Stimulated activated naive CD8-positive, alpha-beta T cell treated with anti-CD3 and anti-CD28 coated beads, Interleukin-15, amount 100 ng/mL, for 72 hours (primary cell): ENCODE measurements around the gene RGL2.
A peak's percentile ranks its signal among the peaks of the same experiment; 100 is the strongest.
"Not testable (repeated sequence)": the region's sequence is repeated elsewhere in the genome, so short reads cannot be mapped to it uniquely, and the experiment has no call there.

Experiments used
- ATAC-seq: fragments of 150-1000 bp; cut with Tn5 transposase; 2 replicates; pipeline ENCODE4 v1.10.0; 2021; ENCODE audit warnings: mild to moderate bottlenecking, moderate library complexity
- DNase-seq, 2 donors: peaks; one replicate each; pipeline ENCODE4 v3.0.0; 2021 to 2022
- H3K27ac Mint-ChIP-seq, 2 donors: one replicate each; pipeline ENCODE4 v1.8.0; 2022; ENCODE audit warnings: mild to moderate bottlenecking in 2 of 2, mixed read lengths in 2 of 2, moderate library complexity in 2 of 2
- H3K27me3 Mint-ChIP-seq: one replicate; pipeline ENCODE4 v1.8.0; 2022; ENCODE audit warnings: mixed read lengths
- H3K4me1 Mint-ChIP-seq: one replicate; pipeline ENCODE4 v1.8.0; 2022; ENCODE audit warnings: mild to moderate bottlenecking, mixed read lengths
- H3K4me3 Mint-ChIP-seq, 2 donors: one replicate each; pipeline ENCODE4 v1.8.0; 2022; ENCODE audit warnings: mild to moderate bottlenecking in 2 of 2, mixed read lengths in 2 of 2, moderate library complexity in 1 of 2
- H3K9me3 Mint-ChIP-seq, 2 donors: one replicate each; pipeline ENCODE4 v1.8.0; 2022; ENCODE audit warnings: mixed read lengths in 2 of 2

RGL2 gene, protein sequence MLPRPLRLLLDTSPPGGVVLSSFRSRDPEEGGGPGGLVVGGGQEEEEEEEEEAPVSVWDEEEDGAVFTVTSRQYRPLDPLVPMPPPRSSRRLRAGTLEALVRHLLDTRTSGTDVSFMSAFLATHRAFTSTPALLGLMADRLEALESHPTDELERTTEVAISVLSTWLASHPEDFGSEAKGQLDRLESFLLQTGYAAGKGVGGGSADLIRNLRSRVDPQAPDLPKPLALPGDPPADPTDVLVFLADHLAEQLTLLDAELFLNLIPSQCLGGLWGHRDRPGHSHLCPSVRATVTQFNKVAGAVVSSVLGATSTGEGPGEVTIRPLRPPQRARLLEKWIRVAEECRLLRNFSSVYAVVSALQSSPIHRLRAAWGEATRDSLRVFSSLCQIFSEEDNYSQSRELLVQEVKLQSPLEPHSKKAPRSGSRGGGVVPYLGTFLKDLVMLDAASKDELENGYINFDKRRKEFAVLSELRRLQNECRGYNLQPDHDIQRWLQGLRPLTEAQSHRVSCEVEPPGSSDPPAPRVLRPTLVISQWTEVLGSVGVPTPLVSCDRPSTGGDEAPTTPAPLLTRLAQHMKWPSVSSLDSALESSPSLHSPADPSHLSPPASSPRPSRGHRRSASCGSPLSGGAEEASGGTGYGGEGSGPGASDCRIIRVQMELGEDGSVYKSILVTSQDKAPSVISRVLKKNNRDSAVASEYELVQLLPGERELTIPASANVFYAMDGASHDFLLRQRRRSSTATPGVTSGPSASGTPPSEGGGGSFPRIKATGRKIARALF

DNA sequence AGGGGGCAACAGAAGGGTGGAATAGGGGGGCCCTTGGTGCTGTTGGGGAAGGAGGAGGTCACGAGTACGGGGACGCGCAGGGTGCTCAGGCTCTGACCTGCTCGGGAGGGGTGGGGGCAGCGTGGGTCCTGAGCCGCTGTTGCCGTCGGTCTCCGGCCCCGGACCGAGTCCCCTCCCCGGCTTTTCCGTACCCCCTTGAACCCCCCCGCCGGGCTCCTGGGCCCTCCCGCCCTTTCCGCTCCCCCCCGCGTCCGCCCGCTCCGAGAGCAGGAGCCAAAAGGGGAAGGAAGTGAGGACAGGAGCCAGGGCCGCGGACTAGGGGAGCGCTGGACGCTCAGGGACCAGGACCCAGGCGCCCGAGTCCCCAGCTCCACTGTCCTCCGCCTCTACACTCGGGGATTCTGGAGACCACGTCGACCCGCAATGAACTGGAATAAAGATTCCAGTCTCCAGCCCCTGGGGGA, at the start of gene RGL2:
RGL2 (minus strand) TSS at position 170 of the 464 bp plus-strand sequence. CDS start 332 bp downstream, outside the sequence.
- Mint-ChIP-seq H3K27me3 (no peaks in the 10 kb centered on the region), H3K4me1 (peaks cover 53% of the 10 kb centered on the region), H3K27ac (peak within 1 kb of the TSS; percentile 99), H3K4me3 (peak within 1 kb of the TSS; percentile 93 to 100), H3K9me3 (no peaks in the 10 kb centered on the region)
- DNase-seq (peak; percentile 33 to 69), ATAC-seq (peak; percentile 49)

DNA sequence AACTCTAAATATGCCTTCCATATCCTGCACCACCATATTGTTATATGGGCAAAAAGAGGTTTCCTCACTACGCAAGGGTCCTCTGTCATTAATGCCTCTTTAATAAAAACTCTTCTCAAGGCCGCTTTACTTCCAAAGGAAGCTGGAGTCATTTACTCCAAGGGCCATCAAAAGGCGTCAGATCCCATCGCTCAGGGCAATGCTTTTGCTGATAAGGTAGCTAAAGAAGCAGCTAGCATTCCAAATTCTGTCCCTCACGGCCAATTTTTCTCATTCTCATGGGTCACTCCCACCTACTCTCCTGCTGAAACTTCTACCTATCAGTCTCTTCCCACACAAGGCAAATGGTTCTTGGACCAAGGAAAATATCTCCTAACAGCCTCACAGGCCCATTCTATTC, 49.1 kb upstream of the RGL2 start:
- DNase-seq (no peak), ATAC-seq (no peak)
- Mint-ChIP-seq H3K4me3 (no peak overlapping the region), H3K27ac (no peak overlapping the region), H3K4me1 (peaks cover 20% of the 10 kb centered on the region), H3K9me3 (no peaks in the 10 kb centered on the region), H3K27me3 (no peaks in the 10 kb centered on the region)

DNA sequence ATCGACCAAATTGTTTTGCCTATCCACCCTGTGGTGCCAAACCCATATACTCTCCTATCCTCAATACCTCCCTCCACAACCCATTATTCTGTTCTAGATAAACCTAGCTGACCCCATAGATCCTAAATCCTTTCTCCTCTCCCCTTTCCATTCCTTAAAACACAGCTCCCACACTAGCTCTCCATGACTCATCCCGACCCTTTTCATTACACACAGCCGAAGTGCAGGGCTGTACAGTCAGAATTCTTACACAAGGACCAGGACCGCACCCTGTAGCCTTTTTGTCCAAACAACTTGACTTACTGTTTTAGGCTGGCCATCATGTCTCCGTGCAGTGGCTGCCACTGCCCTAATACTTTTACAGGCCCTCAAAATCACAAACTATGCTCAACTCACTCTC, 48.2 kb upstream of the RGL2 start:
- not testable (repeated sequence) for H3K4me3 Mint-ChIP-seq, ATAC-seq, H3K27me3 Mint-ChIP-seq, DNase-seq, H3K27ac Mint-ChIP-seq, H3K9me3 Mint-ChIP-seq
- peaks cover 20% of the 10 kb centered on the region for H3K4me1 Mint-ChIP-seq

GRCh38 chr6:33344701-33345697, 46.3 kb upstream of the RGL2 start:
- H3K4me3 Mint-ChIP-seq, result peak overlapping the region; percentile 48 to 73
- no peaks in the 10 kb centered on the region for H3K9me3 Mint-ChIP-seq
- ATAC-seq (peak; percentile 80), DNase-seq (peak; percentile 50 to 66)
- H3K27me3 Mint-ChIP-seq, result no peaks in the 10 kb centered on the region
- H3K4me1 Mint-ChIP-seq, result peaks cover 25% of the 10 kb centered on the region
- peak overlapping the region; percentile 0 to 84 for H3K27ac Mint-ChIP-seq

DNA sequence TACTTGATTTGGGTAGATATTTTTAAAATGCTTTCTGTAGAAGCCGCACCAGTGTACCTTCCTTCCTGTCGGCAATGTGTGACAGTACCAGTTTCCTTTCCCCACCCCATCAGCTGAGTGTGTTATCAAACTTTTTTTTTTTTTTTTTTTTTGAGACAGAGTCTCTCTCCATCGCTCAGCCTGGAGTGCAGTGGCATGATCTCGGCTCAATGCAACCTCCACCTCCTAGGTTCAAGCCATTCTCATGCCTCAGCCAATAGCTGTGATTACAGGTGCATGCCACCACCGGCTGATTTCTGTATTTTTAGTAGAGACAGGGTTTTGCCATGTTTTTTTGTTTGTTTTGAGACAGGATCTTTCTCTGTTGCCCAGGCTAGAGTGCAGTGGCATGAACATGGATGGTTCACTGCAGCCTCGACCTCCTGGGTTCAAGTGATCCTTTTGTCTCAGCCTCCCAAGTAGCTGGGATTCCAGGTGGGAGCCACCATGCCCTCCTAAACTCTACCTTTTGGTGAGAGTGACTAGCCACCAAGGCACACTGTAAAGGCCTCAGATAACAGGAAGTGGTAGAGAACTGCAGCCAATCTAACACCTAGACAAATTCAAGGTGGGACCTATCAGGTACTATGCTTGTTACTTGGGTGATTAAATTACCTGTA, 45.3 kb upstream of the RGL2 start:
- Mint-ChIP-seq H3K27ac (peak overlapping the region in 1 of 2 donors; percentile 61), H3K9me3 (no peaks in the 10 kb centered on the region), H3K4me3 (peak overlapping the region; percentile 51 to 73), H3K4me1 (peaks cover 25% of the 10 kb centered on the region), H3K27me3 (no peaks in the 10 kb centered on the region)
- ATAC-seq, result peak; percentile 82
- peak; percentile 25 to 30 for DNase-seq

- not testable (repeated sequence) for DNase-seq, H3K9me3 Mint-ChIP-seq, H3K27ac Mint-ChIP-seq, H3K27me3 Mint-ChIP-seq
- Mint-ChIP-seq H3K4me1 (peaks cover 25% of the 10 kb centered on the region), H3K4me3 (peak overlapping the region; percentile 51 to 73)
- peak; percentile 3 for ATAC-seq
Observed at GRCh38 chr6:33343606-33343952, 44.8 kb upstream of the RGL2 start.

DNA sequence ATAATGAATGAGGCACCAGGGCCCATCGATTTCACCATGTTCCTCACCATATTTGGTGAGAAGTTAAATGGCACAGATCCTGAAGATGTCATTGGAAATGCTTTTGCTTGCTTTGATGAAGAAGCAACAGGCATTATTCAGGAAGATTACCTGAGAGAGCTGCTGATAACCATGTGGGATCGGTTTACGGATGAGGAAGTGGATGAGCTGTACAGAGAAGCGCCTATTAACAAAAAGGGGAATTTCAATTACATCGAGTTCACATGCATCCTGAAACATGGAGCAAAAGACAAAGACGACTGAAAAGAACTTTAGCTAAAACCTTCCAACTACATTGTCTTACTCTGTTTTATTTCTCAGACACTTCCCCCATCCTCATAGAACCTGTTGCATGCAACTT, 40.5 kb upstream of the RGL2 start:
- DNase-seq (no peak), ATAC-seq (no peak)
- Mint-ChIP-seq H3K27ac (no peak overlapping the region), H3K4me1 (peaks cover 17% of the 10 kb centered on the region), H3K9me3 (no peaks in the 10 kb centered on the region), H3K4me3 (no peak overlapping the region), H3K27me3 (no peaks in the 10 kb centered on the region)

- Mint-ChIP-seq H3K4me3 (no peak overlapping the region), H3K27ac (no peak overlapping the region), H3K27me3 (no peaks in the 10 kb centered on the region), H3K9me3 (no peaks in the 10 kb centered on the region), H3K4me1 (peaks cover 24% of the 10 kb centered on the region)
- no peak for ATAC-seq
- no peak for DNase-seq
Observed at GRCh38 chr6:33336495-33336894, 37.8 kb upstream of the RGL2 start.

DNA sequence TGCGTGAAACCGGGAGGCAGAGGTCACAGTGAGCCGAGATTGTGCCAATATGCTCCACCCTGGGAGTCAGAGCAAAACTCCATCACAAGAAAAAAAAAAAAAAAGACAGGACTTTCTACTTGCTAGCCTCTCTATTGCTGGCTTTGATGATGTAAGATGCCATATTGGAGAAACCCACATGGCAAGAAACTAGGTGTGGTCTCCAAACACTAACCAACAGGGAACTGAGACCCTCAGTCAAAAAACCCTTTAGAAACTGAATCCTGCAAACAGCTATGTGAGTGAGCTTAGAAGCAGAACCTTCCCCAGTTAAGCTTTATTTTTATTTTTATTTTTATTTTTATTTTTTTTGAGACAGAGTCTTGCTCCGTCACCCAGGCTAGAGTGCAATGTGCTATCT, 37.2 kb upstream of the RGL2 start:
- H3K27me3 Mint-ChIP-seq, result no peaks in the 10 kb centered on the region
- no peak overlapping the region for H3K4me3 Mint-ChIP-seq
- no peaks in the 10 kb centered on the region for H3K9me3 Mint-ChIP-seq
- no peak for DNase-seq
- no peak for ATAC-seq
- H3K4me1 Mint-ChIP-seq, result peaks cover 30% of the 10 kb centered on the region
- H3K27ac Mint-ChIP-seq, result no peak overlapping the region

DNA sequence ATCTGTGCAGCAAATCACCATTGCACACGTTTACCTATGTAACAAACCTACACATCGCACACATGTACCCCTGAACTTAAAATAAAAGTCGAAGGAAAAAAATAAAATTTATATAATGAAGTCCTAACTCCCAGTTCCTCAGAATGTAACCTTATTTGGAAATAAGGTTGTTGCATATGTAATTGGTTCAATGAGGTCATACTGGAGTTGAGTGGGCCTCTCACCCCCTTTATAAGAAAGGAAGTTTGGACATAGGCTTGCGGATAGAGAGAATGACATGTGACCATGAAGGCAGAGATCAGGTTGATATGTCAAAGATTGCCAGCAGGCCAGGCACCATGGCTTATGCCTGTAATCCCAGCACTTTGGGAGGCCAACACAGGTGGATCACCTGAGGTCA, 34.9 kb upstream of the RGL2 start:
- ATAC-seq (no peak), DNase-seq (no peak)
- Mint-ChIP-seq H3K27ac (peak overlapping the region in 1 of 2 donors; percentile 86), H3K4me1 (peaks cover 33% of the 10 kb centered on the region), H3K4me3 (no peak overlapping the region), H3K9me3 (no peaks in the 10 kb centered on the region), H3K27me3 (no peaks in the 10 kb centered on the region)

- Mint-ChIP-seq H3K27me3 (no peaks in the 10 kb centered on the region), H3K27ac (peak overlapping the region in 1 of 2 donors; percentile 19), H3K4me1 (peaks cover 33% of the 10 kb centered on the region), H3K4me3 (no peak overlapping the region), H3K9me3 (no peaks in the 10 kb centered on the region)
- ATAC-seq, result no peak
- DNase-seq, result no peak
Observed at GRCh38 chr6:33330736-33331135, 32.0 kb upstream of the RGL2 start.

GRCh38 chr6:33329058-33329457, 30.3 kb upstream of the RGL2 start:
- Mint-ChIP-seq H3K27me3 (no peaks in the 10 kb centered on the region), H3K27ac (no peak overlapping the region), H3K9me3 (no peaks in the 10 kb centered on the region), H3K4me3 (no peak overlapping the region), H3K4me1 (peaks cover 33% of the 10 kb centered on the region)
- no peak for ATAC-seq
- no peak for DNase-seq

DNA sequence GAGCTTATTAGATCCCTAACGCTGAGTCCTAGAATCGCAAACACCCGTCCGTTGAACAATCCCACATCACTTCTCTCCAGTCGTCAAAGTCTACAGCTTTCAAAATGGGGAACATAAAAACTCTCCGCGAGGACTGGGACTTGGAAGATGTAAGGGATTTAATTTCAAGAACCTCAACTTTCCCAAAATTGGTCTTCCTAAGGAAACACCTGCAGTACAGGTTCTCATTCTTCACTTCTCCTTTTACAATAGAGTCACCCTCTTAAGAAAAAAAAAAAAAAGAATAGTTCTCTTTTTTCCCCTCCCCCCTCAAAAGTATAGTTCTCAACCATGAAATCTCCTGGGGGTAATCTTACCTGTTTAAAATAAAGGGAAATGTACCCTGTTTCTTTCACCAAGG, 25.4 kb upstream of the RGL2 start:
- DNase-seq (no peak), ATAC-seq (no peak)
- Mint-ChIP-seq H3K27me3 (no peaks in the 10 kb centered on the region), H3K27ac (peak overlapping the region in 1 of 2 donors; percentile 99), H3K4me1 (peaks cover 44% of the 10 kb centered on the region), H3K9me3 (no peaks in the 10 kb centered on the region), H3K4me3 (peak overlapping the region; percentile 98)

DNA sequence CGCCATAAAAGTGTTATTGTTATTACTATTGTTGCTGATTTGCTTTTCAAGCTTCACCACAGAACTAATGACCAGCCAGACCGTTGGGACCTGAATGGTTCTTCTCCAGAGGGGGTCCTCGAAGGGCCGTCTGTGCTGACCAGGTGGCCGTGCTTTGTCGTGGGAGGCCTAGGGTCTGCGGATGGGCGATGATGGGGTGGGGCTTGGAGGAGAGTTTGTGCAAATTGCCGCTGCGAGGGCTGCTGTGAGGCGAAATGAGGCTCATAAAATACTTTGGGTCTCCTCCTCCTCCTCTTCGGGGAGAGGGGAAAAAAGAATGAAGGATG, 24.8 kb upstream of the RGL2 start:
- H3K9me3 Mint-ChIP-seq, result no peaks in the 10 kb centered on the region
- H3K4me3 Mint-ChIP-seq, result peak overlapping the region; percentile 98
- ATAC-seq (no peak), DNase-seq (no peak)
- peak overlapping the region; percentile 96 to 99 for H3K27ac Mint-ChIP-seq
- no peaks in the 10 kb centered on the region for H3K27me3 Mint-ChIP-seq
- H3K4me1 Mint-ChIP-seq, result peaks cover 49% of the 10 kb centered on the region

DNA sequence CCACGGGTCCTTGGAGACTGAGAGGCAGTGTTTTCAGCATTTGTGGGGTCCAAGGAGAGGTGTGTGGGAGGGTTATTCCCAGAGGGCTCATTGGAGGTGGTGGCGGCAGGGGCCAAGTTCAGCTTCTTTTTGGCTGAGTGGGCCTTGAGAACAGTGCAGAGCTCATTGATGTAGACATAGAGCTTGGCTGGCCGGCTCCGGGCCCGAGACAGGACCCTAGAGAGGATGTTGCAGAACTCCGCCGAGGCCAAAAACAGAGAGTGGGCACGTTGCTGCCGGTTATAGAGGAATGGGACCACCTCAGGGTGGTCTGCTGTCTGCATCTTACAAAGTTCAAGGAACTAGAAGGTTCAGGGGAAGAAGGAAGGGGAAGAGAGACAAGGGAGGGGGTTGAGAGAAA, 22.5 kb upstream of the RGL2 start:
- Mint-ChIP-seq H3K4me1 (peaks cover 65% of the 10 kb centered on the region), H3K27me3 (no peaks in the 10 kb centered on the region), H3K9me3 (no peaks in the 10 kb centered on the region), H3K4me3 (peak overlapping the region; percentile 98), H3K27ac (peak overlapping the region in 1 of 2 donors; percentile 40)
- DNase-seq, result no peak
- no peak for ATAC-seq
